ENCODE measurements around the gene MYL6B.

GRCh38 chr12:56165369-56165768 is 13.0 kb downstream of the MYL6B start:
- TF ChIP-seq CTCF (conservative IDR thresholded peaks at IDR 0.05; ENCODE audit: low read length) (no peak), EZH2phosphoT487 (IDR thresholded peaks at IDR 0.05; ENCODE audit: borderline replicate concordance) (no peak)
